B cell (primary cell): ENCODE results near the gene LIN37. TPM values are rescaled to one million over a fixed set of nuclear protein-coding genes. Genes with fewer than 3 reads are reported as not detected.

Source experiments
- ATAC-seq: fragments of 200-7000 bp; cut with Tn5 transposase; one replicate; pipeline ENCODE4 v1.10.0; 2021; ENCODE audit warnings: low read depth, mild to moderate bottlenecking, moderate number of reproducible peaks, moderate library complexity
- CTCF ChIA-PET: fragments of 350-600 bp; sonication (Branson Sonifier 250); formaldehyde crosslinking; loops from one replicate; lab custom pipeline; 2021; ENCODE audit warnings: antibody characterized with exemption, inconsistent platforms; lab: Charles Lee
- POLR2A ChIA-PET: fragments of 350-600 bp; sonication (Branson Sonifier 250); formaldehyde crosslinking; loops from one replicate; lab custom pipeline; 2021; ENCODE audit warnings: antibody characterized with exemption; lab: Charles Lee
- DNase-seq: peaks from one replicate; pipeline ENCODE4 v3.0.0; 2013
- H2AFZ ChIP-seq: 2 replicates; pipeline ENCODE4 v1.6.1; 2012; ENCODE audit warnings: mild to moderate bottlenecking, low read depth, low read length; ENCODE audit not compliant: insufficient read depth, poor library complexity, severe bottlenecking
- H3K27ac ChIP-seq, 2 donors: 1 replicate in 1 of 2; 2 replicates in 1 of 2; pipeline ENCODE4 v1.5.1; 2012 to 2013; ENCODE audit warnings: low read length in 2 of 2, mild to moderate bottlenecking in 2 of 2, moderate library complexity in 1 of 2
- H3K27me3 ChIP-seq, 4 experiments: fragments of 200-600 bp in 1 of 4; sonication (generic) in 1 of 4; replicated peaks in 1 of 4; 1 replicate in 2 of 4; 2 replicates in 2 of 4; pipeline versions ENCODE4 v1.6.1 to v1.7.0; 2013 to 2016; ENCODE audit warnings: low read length in 3 of 4, mild to moderate bottlenecking in 2 of 4, mixed read lengths in 1 of 4, moderate library complexity in 1 of 4; ENCODE audit not compliant: insufficient read depth in 4 of 4, control insufficient read depth in 3 of 4; ENCODE audit errors: control extremely low read depth in 1 of 4
- H3K36me3 ChIP-seq, 2 experiments: replicated peaks in 1 of 2; 1 replicate in 1 of 2; 2 replicates in 1 of 2; pipeline versions ENCODE4 v1.6.1 to v1.7.1; 2013; ENCODE audit warnings: low read length in 1 of 2; ENCODE audit not compliant: insufficient read depth in 2 of 2, control insufficient read depth in 1 of 2; ENCODE audit errors: control extremely low read depth in 1 of 2, extremely low read depth in 1 of 2
- H3K4me1 ChIP-seq, 2 donors: fragments of 200-600 bp in 1 of 2; sonication (generic) in 1 of 2; 1 replicate in 1 of 2; 2 replicates in 1 of 2; pipeline versions ENCODE4 v1.5.1 to v1.6.1; 2013 to 2017; ENCODE audit warnings: low read length in 2 of 2; ENCODE audit not compliant: control insufficient read depth in 2 of 2, insufficient read depth in 2 of 2
- H3K4me2 ChIP-seq: replicated peaks from 2 replicates; pipeline ENCODE3; 2012; ENCODE audit warnings: mild to moderate bottlenecking, low read depth, low read length; ENCODE audit not compliant: poor library complexity, severe bottlenecking
- H3K4me3 ChIP-seq, 5 experiments: fragments of 200-600 bp in 1 of 5; sonication (generic) in 1 of 5; 1 replicate in 3 of 5; 2 replicates in 2 of 5; pipeline versions ENCODE4 v1.5.1 to v1.7.0; 2011 to 2016; ENCODE audit warnings: low read length in 4 of 5, mild to moderate bottlenecking in 4 of 5, low read depth in 2 of 5, control low read depth in 1 of 5, moderate library complexity in 1 of 5; ENCODE audit not compliant: insufficient read depth in 1 of 5; ENCODE audit errors: control extremely low read depth in 1 of 5, extremely low read depth in 1 of 5
- H3K79me2 ChIP-seq: fragments of 200-600 bp; sonication (generic); one replicate; pipeline ENCODE4 v1.6.0; 2016; ENCODE audit warnings: low read length; ENCODE audit not compliant: control insufficient read depth, insufficient read depth
- H3K9ac ChIP-seq: fragments of 200-600 bp; sonication (generic); 2 replicates; pipeline ENCODE4 v1.6.1; 2017; ENCODE audit warnings: mild to moderate bottlenecking, low read length, moderate library complexity
- H3K9me3 ChIP-seq, 3 donors: one replicate each; pipeline versions ENCODE4 v1.6.1 to v1.7.1; 2013; ENCODE audit warnings: low read length in 2 of 3; ENCODE audit not compliant: control insufficient read depth in 2 of 3, insufficient read depth in 1 of 3; ENCODE audit errors: control extremely low read depth in 1 of 3
- H4K20me1 ChIP-seq: 2 replicates; pipeline ENCODE4 v1.6.0; 2012; ENCODE audit warnings: mild to moderate bottlenecking, low read length; ENCODE audit not compliant: insufficient read depth, control insufficient read depth, poor library complexity, severe bottlenecking
- H3K27ac Mint-ChIP-seq: one replicate; pipeline ENCODE4 v1.8.0; 2021; ENCODE audit warnings: mixed read lengths
- H3K27me3 Mint-ChIP-seq: one replicate; pipeline ENCODE4 v1.8.0; 2021; ENCODE audit warnings: mixed read lengths
- H3K4me1 Mint-ChIP-seq: one replicate; pipeline ENCODE4 v1.8.0; 2021; ENCODE audit warnings: mixed read lengths
- H3K4me3 Mint-ChIP-seq: one replicate; pipeline ENCODE4 v1.8.0; 2021; ENCODE audit warnings: mixed read lengths
- H3K9me3 Mint-ChIP-seq: one replicate; pipeline ENCODE4 v1.8.0; 2022; ENCODE audit warnings: mixed read lengths; ENCODE audit not compliant: insufficient read depth
- EZH2 ChIP-seq: IDR thresholded peaks from 2 replicates; pipeline ENCODE4 v1.6.1; 2012; ENCODE audit warnings: borderline replicate concordance, low read depth, mild to moderate bottlenecking, moderate library complexity, low read length; ENCODE audit not compliant: insufficient read depth, poor library complexity, severe bottlenecking
- WGBS: methylation state at CpG from one replicate; pipeline ENCODE4 v1.1.5; 2013; ENCODE audit warnings: missing lambda C conversion rate; ENCODE audit not compliant: insufficient coverage; 5-methylcytosine and 5-hydroxymethylcytosine counted together
- intact Hi-C: fragments of 100-400 bp; cut with micrococcal nuclease; formaldehyde crosslinking; loops from one replicate; pipeline ENCODE4 v1.10.0; 2022
- polyA plus RNA-seq: library from polyadenylated mRNA; depleted of rRNA; stranded (reverse); fragments of >200 nt; gene quantifications from 2 replicates; pipeline ENCODE4 v1.2.3, GENCODE V29; 2012
- total RNA-seq, 2 donors: library from RNA; stranded (reverse); fragments of 120-200 nt in 1 of 2; gene quantifications; 1 replicate in 1 of 2; 2 replicates in 1 of 2; pipeline versions ENCODE4 v1.2.3 to v1.2.4, GENCODE V29; 2013 to 2022
- TF ChIP-seq, protein P1 (sequence below): fragments of 200-600 bp; IDR thresholded peaks from one replicate; pipeline ENCODE4 v1.8.0; 2022; ENCODE audit warnings: antibody characterized with exemption, mild to moderate bottlenecking

Gene LIN37
- total and polyA plus RNA-seq, 2 donors (not counting 1 experiment from before 2014, with no cell fraction given), result 22.3 to 64.1 TPM

- H3K4me1 Mint-ChIP-seq, result peaks cover 22% of the 10 kb centered on the region
- Histone ChIP-seq H2AFZ (no peak overlapping the region), H3K27ac (no peak overlapping the region), H3K4me1 (peaks cover 7 to 15% of the 10 kb centered on the region in 2 donors), H3K4me2 (no peak overlapping the region), H3K9me3 (no peaks in the 10 kb centered on the region), H3K27me3 (no peaks in the 10 kb centered on the region), H4K20me1 (peaks cover 42% of the 10 kb centered on the region), H3K36me3 (peaks cover 5 to 82% of the 10 kb centered on the region in 2 experiments), H3K4me3 (no peak overlapping the region), H3K9ac (no peak overlapping the region), H3K79me2 (peaks cover 37% of the 10 kb centered on the region)
- DNase-seq (no peak), ATAC-seq (no peak)
- TF ChIP-seq EZH2, result no peak
- TF ChIP-seq, protein P1, sequence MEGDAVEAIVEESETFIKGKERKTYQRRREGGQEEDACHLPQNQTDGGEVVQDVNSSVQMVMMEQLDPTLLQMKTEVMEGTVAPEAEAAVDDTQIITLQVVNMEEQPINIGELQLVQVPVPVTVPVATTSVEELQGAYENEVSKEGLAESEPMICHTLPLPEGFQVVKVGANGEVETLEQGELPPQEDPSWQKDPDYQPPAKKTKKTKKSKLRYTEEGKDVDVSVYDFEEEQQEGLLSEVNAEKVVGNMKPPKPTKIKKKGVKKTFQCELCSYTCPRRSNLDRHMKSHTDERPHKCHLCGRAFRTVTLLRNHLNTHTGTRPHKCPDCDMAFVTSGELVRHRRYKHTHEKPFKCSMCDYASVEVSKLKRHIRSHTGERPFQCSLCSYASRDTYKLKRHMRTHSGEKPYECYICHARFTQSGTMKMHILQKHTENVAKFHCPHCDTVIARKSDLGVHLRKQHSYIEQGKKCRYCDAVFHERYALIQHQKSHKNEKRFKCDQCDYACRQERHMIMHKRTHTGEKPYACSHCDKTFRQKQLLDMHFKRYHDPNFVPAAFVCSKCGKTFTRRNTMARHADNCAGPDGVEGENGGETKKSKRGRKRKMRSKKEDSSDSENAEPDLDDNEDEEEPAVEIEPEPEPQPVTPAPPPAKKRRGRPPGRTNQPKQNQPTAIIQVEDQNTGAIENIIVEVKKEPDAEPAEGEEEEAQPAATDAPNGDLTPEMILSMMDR, result no peak
- no peaks in the 10 kb centered on the region for H3K27me3 Mint-ChIP-seq
- ChIA-PET CTCF (no interaction called here), POLR2A (no interaction called here)
- peak overlapping the region; percentile 29 for H3K27ac Mint-ChIP-seq
- H3K4me3 Mint-ChIP-seq, result no peak overlapping the region
- no peaks in the 10 kb centered on the region for H3K9me3 Mint-ChIP-seq
- 92% methylated on average over 12 of the region's 35 CpGs for WGBS
- intact Hi-C loops, result no loop called here
These were observed 14.9 kb upstream of the LIN37 start for GRCh38 chr19:35733180-35734125.

- Histone ChIP-seq H3K79me2 (peaks cover 33% of the 10 kb centered on the region), H3K9me3 (no peaks in the 10 kb centered on the region), H3K4me2 (no peak overlapping the region), H2AFZ (no peak overlapping the region), H3K4me3 (no peak overlapping the region), H4K20me1 (peaks cover 48% of the 10 kb centered on the region), H3K27me3 (no peaks in the 10 kb centered on the region), H3K36me3 (peaks cover 2 to 82% of the 10 kb centered on the region in 2 experiments), H3K9ac (no peak overlapping the region), H3K27ac (no peak overlapping the region), H3K4me1 (peaks cover 7 to 15% of the 10 kb centered on the region in 2 donors)
- Mint-ChIP-seq H3K4me3 (no peak overlapping the region), H3K4me1 (peaks cover 28% of the 10 kb centered on the region), H3K27me3 (no peaks in the 10 kb centered on the region), H3K27ac (peak overlapping the region; percentile 13), H3K9me3 (no peaks in the 10 kb centered on the region)
- no peak for TF ChIP-seq EZH2
- TF ChIP-seq, protein P1, result no peak
- ATAC-seq, result no peak
- intact Hi-C loops, result no loop called here
- CTCF ChIA-PET, result no interaction called here
- POLR2A ChIA-PET, result no interaction called here
- 98% methylated on average over 8 of the region's 8 CpGs for WGBS
- DNase-seq, result no peak
These were observed 14.1 kb upstream of the LIN37 start for GRCh38 chr19:35734273-35734672.
